ENCODE measurements around the gene AP1M1.

Gene AP1M1

GRCh38 chr19:16210168-16210567 lies 12.5 kb downstream of the AP1M1 start:
- H3K4me3 ChIP-seq (ENCODE audit: low read depth in 1 of 2, low read length in 2 of 2) = no peak overlapping the region
- no peak overlapping the region for H3K9ac ChIP-seq (ENCODE audit: low read length)
- no peaks in the 10 kb centered on the region for H3K4me1 ChIP-seq (ENCODE audit: insufficient read depth, low read length)
- H3K27me3 ChIP-seq (ENCODE audit: control insufficient read depth in 1 of 2, insufficient read depth in 2 of 2, low read length in 2 of 2) = no peaks in the 10 kb centered on the region
- no peaks in the 10 kb centered on the region for H3K9me3 ChIP-seq (ENCODE audit: low read length)
- H3K36me3 ChIP-seq (ENCODE audit: insufficient read depth, low read length) = peaks cover 43% of the 10 kb centered on the region
- no peak overlapping the region for H3K27ac ChIP-seq (ENCODE audit: low read depth, low read length)

DNA sequence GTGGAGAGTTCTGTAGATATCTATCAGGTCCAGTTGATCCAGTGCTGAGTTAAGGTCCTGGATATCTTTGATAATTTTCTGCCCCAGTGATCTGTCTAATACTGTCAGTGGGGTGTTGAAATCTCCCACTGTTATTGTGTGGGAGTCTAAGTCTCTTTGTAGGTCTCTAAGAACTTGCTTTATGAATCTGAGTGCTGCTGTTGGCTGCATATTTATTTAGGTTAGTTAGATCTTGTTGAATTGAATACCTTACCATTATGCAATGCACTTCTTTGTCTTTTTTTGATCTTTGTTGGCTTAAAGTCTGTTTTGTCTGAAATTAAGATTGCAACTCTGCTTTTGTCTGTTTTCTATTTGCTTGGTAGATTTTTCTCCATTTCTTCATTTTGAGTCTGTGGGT lies 15.4 kb downstream of the AP1M1 start:
- no peak overlapping the region for H3K9ac ChIP-seq (ENCODE audit: low read length)
- no peak overlapping the region for H3K27ac ChIP-seq (ENCODE audit: low read depth, low read length)
- H3K27me3 ChIP-seq (ENCODE audit: control insufficient read depth in 1 of 2, insufficient read depth in 2 of 2, low read length in 2 of 2) = no peaks in the 10 kb centered on the region
- no peak overlapping the region for H3K4me3 ChIP-seq (ENCODE audit: low read depth in 1 of 2, low read length in 2 of 2)
- peaks cover 37% of the 10 kb centered on the region for H3K36me3 ChIP-seq (ENCODE audit: insufficient read depth, low read length)
- no peaks in the 10 kb centered on the region for H3K9me3 ChIP-seq (ENCODE audit: low read length)
- no peaks in the 10 kb centered on the region for H3K4me1 ChIP-seq (ENCODE audit: insufficient read depth, low read length)

DNA sequence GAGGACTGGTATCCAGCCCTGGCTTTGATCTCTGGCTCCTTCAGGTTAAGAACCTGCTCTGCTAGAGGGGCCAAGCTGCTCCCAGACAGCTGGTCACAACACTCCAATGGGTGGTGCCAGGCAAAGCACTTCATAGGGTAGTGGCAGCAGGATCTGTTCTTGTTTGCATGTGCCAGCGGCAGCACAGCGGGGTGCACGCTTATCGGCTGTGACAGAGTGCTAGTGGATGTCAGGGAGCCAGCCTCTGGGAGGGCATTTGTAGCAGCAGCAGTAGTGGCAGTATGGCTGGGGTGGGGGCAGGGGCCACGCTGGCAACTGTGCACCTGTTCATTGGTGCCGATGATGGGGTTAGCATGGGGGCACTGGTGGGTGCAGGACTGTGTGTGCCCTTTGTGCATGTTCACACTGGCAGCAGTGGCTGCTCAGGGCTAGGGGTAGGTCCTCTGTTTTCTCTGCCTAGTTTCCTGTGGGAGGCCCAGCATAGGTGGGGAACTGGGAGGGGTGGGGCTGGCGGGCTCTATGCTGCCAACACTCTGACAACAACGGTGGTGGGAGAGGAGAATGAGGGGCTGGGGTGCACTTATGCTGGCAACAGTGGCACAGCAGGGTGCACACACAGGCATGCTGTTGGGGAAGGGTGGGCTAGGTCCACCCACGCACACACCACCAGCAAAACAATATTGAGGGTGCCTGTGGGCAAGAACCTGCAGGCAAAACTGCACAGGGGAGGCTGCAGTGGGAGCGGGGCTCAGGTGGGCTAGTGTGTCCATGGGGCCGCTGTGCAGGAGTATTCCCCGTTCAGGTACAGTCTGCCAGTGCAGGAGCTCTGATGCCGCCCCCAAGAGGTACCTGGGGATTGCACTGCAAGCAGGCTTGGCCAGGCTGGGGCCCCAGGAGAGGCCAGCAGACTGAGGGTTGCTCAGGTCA lies 19.3 kb downstream of the AP1M1 start:
- Histone ChIP-seq H3K27ac (ENCODE audit: low read depth, low read length) (no peak overlapping the region), H3K4me3 (ENCODE audit: low read depth in 1 of 2, low read length in 2 of 2) (no peak overlapping the region), H3K36me3 (ENCODE audit: insufficient read depth, low read length) (peaks cover 39% of the 10 kb centered on the region), H3K27me3 (ENCODE audit: control insufficient read depth in 1 of 2, insufficient read depth in 2 of 2, low read length in 2 of 2) (no peaks in the 10 kb centered on the region), H3K9me3 (ENCODE audit: low read length) (peaks cover 12% of the 10 kb centered on the region), H3K9ac (ENCODE audit: low read length) (no peak overlapping the region), H3K4me1 (ENCODE audit: insufficient read depth, low read length) (no peaks in the 10 kb centered on the region)

DNA sequence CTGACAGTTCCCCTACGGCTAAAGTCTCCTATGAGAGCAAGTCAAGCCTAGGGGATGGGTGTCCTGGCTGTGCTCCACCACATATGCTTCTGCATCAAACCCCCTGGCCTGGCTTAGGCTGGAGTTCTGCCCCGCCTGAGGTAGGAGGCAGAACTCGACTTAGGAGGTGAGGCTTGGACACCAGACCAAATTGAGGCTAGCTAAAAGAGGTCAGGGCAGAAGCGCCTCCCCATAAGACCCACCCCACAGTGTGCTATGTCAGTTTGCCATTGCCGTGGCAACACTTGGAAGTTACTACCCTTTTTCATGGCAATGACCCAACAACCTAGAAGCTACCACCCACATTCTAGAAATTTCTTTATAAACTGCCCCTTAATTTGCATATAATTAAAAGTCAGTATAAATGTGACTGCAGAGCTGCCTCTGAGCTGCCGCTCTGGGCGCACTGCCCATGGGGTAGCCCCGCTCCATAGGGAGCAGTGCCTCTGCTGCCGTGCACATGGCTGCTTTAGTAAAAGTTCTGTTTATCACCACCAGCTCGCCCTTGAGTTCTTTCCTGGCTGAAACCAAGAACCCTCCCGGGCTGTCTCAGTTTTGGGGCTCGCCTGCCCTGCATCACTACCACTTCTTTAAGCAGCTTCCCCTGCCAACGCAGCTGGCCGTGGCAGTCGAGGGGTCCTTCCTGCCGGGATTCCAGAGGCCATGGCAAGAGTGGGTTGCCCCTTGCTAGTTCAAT lies 20.2 kb downstream of the AP1M1 start:
- Histone ChIP-seq H3K36me3 (ENCODE audit: insufficient read depth, low read length) (peaks cover 47% of the 10 kb centered on the region), H3K4me3 (ENCODE audit: low read depth in 1 of 2, low read length in 2 of 2) (no peak overlapping the region), H3K9ac (ENCODE audit: low read length) (no peak overlapping the region), H3K27ac (ENCODE audit: low read depth, low read length) (no peak overlapping the region), H3K4me1 (ENCODE audit: insufficient read depth, low read length) (no peaks in the 10 kb centered on the region), H3K9me3 (ENCODE audit: low read length) (peaks cover 12% of the 10 kb centered on the region), H3K27me3 (ENCODE audit: control insufficient read depth in 1 of 2, insufficient read depth in 2 of 2, low read length in 2 of 2) (no peaks in the 10 kb centered on the region)

DNA sequence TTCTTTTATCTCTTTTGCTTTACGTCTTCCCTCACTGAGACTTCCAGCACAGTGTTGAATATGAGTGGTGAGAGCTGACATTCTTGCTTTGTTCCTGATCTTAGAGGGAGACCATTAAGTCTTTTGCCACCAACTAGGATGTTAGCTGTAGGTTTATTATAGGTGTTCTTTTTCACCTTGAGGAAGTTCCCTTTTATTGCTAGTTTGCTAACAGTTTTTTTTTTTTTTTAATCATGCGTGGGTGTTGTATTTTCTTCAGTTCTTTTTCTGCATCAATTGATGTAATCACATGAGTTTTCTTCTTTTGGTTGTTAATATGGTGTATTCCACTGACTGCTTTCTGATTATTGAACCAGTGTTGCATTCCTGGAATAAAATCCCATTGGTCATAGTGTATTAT lies 21.1 kb downstream of the AP1M1 start:
- Histone ChIP-seq H3K27ac (ENCODE audit: low read depth, low read length) (no peak overlapping the region), H3K36me3 (ENCODE audit: insufficient read depth, low read length) (peaks cover 56% of the 10 kb centered on the region), H3K9ac (ENCODE audit: low read length) (no peak overlapping the region), H3K4me3 (ENCODE audit: low read depth in 1 of 2, low read length in 2 of 2) (no peak overlapping the region), H3K9me3 (ENCODE audit: low read length) (peaks cover 12% of the 10 kb centered on the region), H3K4me1 (ENCODE audit: insufficient read depth, low read length) (no peaks in the 10 kb centered on the region), H3K27me3 (ENCODE audit: control insufficient read depth in 1 of 2, insufficient read depth in 2 of 2, low read length in 2 of 2) (no peaks in the 10 kb centered on the region)

GRCh38 chr19:16222806-16223205 lies 25.1 kb downstream of the AP1M1 start:
- no peaks in the 10 kb centered on the region for H3K4me1 ChIP-seq (ENCODE audit: insufficient read depth, low read length)
- peaks cover 12% of the 10 kb centered on the region for H3K9me3 ChIP-seq (ENCODE audit: low read length)
- no peak overlapping the region for H3K9ac ChIP-seq (ENCODE audit: low read length)
- no peaks in the 10 kb centered on the region for H3K27me3 ChIP-seq (ENCODE audit: control insufficient read depth in 1 of 2, insufficient read depth in 2 of 2, low read length in 2 of 2)
- H3K36me3 ChIP-seq (ENCODE audit: insufficient read depth, low read length) = peaks cover 77% of the 10 kb centered on the region
- H3K27ac ChIP-seq (ENCODE audit: low read depth, low read length) = no peak overlapping the region
- no peak overlapping the region for H3K4me3 ChIP-seq (ENCODE audit: low read depth in 1 of 2, low read length in 2 of 2)

- no peak overlapping the region for H3K27ac ChIP-seq (ENCODE audit: low read depth, low read length)
- H3K9me3 ChIP-seq (ENCODE audit: low read length) = peaks cover 12% of the 10 kb centered on the region
- no peaks in the 10 kb centered on the region for H3K4me1 ChIP-seq (ENCODE audit: insufficient read depth, low read length)
- H3K36me3 ChIP-seq (ENCODE audit: insufficient read depth, low read length) = peaks cover 81% of the 10 kb centered on the region
- H3K4me3 ChIP-seq (ENCODE audit: low read depth in 1 of 2, low read length in 2 of 2) = no peak overlapping the region
- no peaks in the 10 kb centered on the region for H3K27me3 ChIP-seq (ENCODE audit: control insufficient read depth in 1 of 2, insufficient read depth in 2 of 2, low read length in 2 of 2)
- H3K9ac ChIP-seq (ENCODE audit: low read length) = no peak overlapping the region
Observed at GRCh38 chr19:16223746-16224145, 26.0 kb downstream of the AP1M1 start.

- Histone ChIP-seq H3K27ac (ENCODE audit: low read depth, low read length) (no peak overlapping the region), H3K4me3 (ENCODE audit: low read depth in 1 of 2, low read length in 2 of 2) (no peak overlapping the region), H3K9me3 (ENCODE audit: low read length) (peaks cover 12% of the 10 kb centered on the region), H3K36me3 (ENCODE audit: insufficient read depth, low read length) (peaks cover 88% of the 10 kb centered on the region), H3K9ac (ENCODE audit: low read length) (no peak overlapping the region), H3K27me3 (ENCODE audit: control insufficient read depth in 1 of 2, insufficient read depth in 2 of 2, low read length in 2 of 2) (no peaks in the 10 kb centered on the region), H3K4me1 (ENCODE audit: insufficient read depth, low read length) (no peaks in the 10 kb centered on the region)
Observed at GRCh38 chr19:16224293-16225045, 26.8 kb downstream of the AP1M1 start.

- Histone ChIP-seq H3K27ac (ENCODE audit: low read depth, low read length) (no peak overlapping the region), H3K9ac (ENCODE audit: low read length) (no peak overlapping the region), H3K4me3 (ENCODE audit: low read depth in 1 of 2, low read length in 2 of 2) (no peak overlapping the region), H3K36me3 (ENCODE audit: insufficient read depth, low read length) (peaks cover 84% of the 10 kb centered on the region), H3K27me3 (ENCODE audit: control insufficient read depth in 1 of 2, insufficient read depth in 2 of 2, low read length in 2 of 2) (no peaks in the 10 kb centered on the region), H3K4me1 (ENCODE audit: insufficient read depth, low read length) (no peaks in the 10 kb centered on the region), H3K9me3 (ENCODE audit: low read length) (peaks cover 12% of the 10 kb centered on the region)
Observed at GRCh38 chr19:16225279-16226183, 27.8 kb downstream of the AP1M1 start.

DNA sequence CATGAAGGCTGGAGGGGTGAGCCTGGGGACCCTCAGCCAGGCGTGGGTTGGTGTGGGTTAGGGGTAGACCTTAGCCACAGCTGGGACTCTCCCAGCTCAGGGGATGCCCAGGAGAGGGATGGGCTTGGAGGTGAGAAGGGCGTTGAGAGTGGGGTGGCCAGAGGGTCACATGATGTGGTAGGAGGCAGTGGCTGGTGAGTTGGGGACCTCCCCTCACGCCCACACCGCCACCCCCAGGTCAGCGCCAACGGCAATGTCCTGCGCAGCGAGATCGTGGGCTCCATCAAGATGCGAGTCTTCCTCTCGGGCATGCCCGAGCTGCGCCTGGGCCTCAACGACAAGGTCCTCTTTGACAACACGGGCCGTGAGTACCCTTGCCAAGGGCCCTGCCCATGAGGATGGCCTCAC lies 28.5 kb downstream of the AP1M1 start:
- Histone ChIP-seq H3K9me3 (ENCODE audit: low read length) (peaks cover 6% of the 10 kb centered on the region), H3K36me3 (ENCODE audit: insufficient read depth, low read length) (peaks cover 77% of the 10 kb centered on the region), H3K4me3 (ENCODE audit: low read depth in 1 of 2, low read length in 2 of 2) (no peak overlapping the region), H3K27ac (ENCODE audit: low read depth, low read length) (no peak overlapping the region), H3K9ac (ENCODE audit: low read length) (no peak overlapping the region), H3K27me3 (ENCODE audit: control insufficient read depth in 1 of 2, insufficient read depth in 2 of 2, low read length in 2 of 2) (no peaks in the 10 kb centered on the region), H3K4me1 (ENCODE audit: insufficient read depth, low read length) (no peaks in the 10 kb centered on the region)

All from muscle layer of colon (tissue), 2 donors.